EH (cell line): ENCODE data around the gene PRKAG1.

Source experiments
- DNase-seq: peaks from one replicate; pipeline ENCODE4 v3.0.0-alpha.2; 2015; ENCODE audit warnings: low read depth

The PRKAG1 gene

DNA sequence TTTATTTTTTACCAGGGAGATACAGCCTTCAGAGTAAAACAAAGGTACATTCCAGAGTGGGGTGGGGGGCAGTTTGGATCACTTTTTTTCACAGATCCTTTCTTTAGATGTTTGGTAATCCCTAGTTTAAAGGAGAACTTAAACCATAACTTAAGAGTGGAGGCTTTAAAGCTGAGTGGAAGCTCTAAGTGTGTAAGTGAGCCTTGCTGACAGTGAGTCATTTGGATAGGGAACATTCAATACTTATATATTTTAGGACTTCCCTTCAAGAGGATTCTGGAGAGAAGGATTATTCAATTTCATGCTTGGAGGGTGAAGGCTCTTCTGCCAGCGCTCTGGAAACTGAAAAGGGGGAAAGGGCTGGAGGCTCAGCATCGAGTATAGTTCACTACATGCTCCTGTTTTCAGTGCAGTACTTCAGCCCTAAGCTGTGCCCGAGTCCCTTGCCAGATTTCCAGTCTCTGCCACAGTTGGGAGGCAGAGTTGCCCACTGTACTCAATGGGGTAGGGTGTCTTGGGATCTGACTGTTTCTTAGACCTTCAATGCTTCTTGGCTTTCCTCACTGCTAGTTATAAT, 8.4 kb downstream of the PRKAG1 start:
- DNase-seq = no peak

- peak; percentile 26 for DNase-seq
Measured at GRCh38 chr12:49008943-49009342, 9.6 kb downstream of the PRKAG1 start.

DNA sequence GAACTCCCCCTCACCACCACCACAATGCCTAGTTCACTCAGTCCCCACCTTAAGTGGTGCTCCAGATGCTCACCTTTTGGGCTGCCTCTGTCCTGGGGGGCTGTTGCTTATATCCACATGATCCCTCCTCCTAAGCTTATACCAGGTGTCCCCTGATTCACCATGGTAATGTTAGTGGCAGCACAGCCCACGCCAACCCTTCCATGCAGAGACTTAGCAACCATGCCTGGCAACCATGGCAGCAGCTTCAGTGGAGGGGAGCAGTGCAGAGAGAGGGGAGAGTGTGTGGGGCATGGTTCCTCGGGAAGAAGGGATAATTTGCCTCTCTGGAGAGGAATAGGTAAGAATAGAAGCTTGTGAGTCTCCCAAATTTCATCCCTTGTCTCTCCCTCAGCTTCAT, 18.2 kb downstream of the PRKAG1 start:
- no peak for DNase-seq

- DNase-seq = peak; percentile 75
Measured at GRCh38 chr12:48999371-49000131, 19.0 kb downstream of the PRKAG1 start, which contains the start of gene DDN. Gene DDN (minus strand): TSS chr12:48999375. CDS start chr12:48999287, 88 bp downstream.

GRCh38 chr12:48998497-48999353, 19.9 kb downstream of the PRKAG1 start:
- DNase-seq = peak; percentile 50

DNA sequence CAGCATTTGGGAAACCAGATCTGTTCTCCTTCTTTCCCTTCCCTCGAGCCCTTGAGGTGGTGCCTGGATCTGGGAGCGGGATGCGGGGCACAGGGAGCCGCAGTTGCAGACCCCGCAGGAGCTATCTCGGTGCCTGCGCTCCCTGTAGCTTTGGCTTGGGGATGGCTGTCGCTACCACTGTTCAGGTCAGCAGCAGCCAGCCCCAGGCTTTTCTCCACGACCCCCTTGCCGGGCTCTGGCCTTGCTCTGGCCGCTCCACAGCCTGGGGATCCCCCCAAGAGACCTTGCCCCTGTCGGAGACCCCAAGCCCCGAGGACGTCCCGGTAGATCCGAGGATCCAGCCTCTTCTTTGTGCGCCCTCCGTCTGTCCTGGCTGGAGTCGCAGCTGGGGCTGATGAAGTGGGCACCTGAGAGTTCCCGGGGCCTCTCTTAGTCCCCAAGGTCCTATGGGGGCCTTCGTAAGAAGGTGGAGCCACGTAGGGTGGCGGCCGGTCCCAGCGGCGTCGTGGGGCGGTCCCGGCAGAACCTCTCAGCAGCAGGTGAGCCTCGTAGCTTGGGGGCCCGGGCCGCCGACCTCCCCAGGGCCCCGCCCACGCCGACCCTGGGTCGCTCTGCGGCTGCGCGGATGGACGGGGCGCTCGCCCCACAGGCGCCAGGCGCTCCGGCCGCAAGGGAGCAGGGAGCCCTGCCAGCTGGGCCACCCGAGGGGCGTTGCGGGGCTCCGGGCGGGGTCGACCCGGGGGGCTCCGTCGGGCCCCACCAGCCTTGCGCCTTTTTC, 20.7 kb downstream of the PRKAG1 start:
- no peak for DNase-seq

- peak; percentile 83 for DNase-seq
Measured at GRCh38 chr12:48996794-48997718, 21.5 kb downstream of the PRKAG1 start.

GRCh38 chr12:48995086-48995879, 23.3 kb downstream of the PRKAG1 start:
- DNase-seq = peak; percentile 84

GRCh38 chr12:48994224-48995085, 24.1 kb downstream of the PRKAG1 start:
- DNase-seq = no peak

- DNase-seq = no peak
Measured at GRCh38 chr12:48993787-48994186, 24.8 kb downstream of the PRKAG1 start.

GRCh38 chr12:48991247-48992050, 27.1 kb downstream of the PRKAG1 start:
- DNase-seq = no peak

- DNase-seq = no peak
Measured at GRCh38 chr12:48990552-48990951, 28.0 kb downstream of the PRKAG1 start.

DNA sequence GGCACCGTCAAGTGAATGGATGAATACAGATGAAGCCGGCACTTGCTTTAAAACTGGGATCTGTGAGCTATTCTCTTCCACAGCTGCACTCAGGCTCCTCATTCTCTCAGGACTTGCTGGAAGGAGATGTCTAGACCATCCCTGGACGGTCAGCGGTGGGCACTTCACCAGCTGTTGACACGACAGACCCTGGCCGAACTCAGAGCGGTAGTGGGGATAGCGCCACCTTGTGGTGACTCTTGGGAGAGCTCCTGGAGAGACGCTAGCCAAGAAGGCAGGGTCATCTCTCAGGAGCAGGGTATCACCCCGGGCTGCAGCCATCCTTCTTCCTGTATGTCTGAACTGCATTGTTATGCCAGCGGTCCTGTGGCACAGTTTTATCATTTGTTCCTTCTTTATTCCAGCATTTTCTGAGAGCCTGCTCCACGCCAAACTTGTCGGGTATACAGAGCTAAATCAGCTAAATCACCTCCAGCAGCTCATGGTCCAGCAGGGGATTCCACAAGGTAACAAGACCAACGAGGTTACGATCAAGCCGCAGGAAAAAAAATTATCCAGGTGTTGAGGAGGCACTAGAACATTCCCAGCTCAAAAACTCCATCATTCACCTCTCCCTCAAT, 30.4 kb downstream of the PRKAG1 start:
- peak; percentile 61 for DNase-seq

GRCh38 chr12:48986720-48987291, 31.8 kb downstream of the PRKAG1 start:
- DNase-seq = no peak

DNA sequence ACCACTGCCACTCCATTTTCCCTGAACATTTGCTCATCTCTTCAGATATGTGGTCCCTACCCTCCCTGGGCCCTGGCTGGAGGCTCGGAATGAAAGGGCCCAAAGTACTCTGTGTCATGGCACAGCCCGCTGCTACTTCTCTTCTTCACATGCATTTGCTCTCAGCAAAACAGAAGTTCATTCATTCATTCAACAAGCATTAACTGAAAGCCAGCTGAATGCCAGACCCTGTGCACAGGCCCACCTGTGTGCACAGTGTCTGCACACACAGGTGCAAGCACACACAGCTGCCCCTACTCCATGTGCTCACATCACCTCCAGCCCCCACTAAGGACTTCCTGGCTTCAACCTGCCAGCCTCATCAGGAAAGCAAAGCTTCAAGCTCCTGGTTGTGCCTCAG, 32.7 kb downstream of the PRKAG1 start:
- DNase-seq = no peak

DNA sequence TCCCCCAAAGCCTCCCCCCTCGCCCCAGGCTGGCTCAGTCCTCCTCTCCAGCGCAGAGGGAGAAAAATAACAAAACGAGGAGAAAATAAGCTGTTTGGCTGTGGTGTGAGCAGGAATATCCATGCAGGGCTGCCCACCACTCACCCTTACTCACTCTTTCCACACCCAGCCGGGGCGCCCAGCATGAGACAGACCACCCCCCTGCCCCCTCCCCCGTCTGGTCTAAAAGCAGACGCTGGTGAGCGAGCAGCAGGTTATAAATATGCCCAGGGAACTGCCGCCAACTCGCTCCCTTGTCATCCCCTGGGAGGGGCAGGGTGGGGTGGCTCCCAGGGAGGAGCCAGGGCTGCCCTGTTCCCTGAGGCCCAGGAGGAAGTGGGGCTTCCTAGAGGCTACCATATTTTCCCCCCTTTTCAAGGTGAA, 33.1 kb downstream of the PRKAG1 start:
- DNase-seq = no peak

- DNase-seq = no peak
Measured at GRCh38 chr12:48982397-48983080, 36.0 kb downstream of the PRKAG1 start.
